Measurements from ENCODE around the gene P2RX5.

The P2RX5 gene

DNA sequence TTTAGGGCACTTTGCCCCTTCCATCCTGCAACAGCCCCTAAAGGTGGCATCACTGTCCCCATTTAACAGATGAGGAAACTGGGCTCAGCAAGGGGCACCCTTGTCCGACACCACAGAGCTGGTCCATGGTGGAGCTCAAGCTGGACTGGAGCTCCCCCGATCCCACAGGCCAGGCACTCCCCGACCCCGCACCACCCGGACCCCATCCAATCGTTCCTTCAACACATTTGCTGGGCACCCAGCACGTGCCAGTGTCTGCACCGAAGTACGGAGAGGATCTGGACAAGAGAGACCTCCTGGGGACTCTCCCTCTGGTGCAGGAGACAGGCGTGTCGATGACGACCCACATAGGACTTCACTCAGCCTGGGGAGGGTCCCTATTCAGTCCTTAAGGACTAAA, 13.9 kb downstream of the P2RX5 start:
- H3F3A ChIP-seq (ENCODE audit: insufficient read depth, low read length), result no peaks in the 10 kb centered on the region
- H3K27ac ChIP-seq (ENCODE audit: low read depth, low read length, poor library complexity, severe bottlenecking), result no peak overlapping the region
- peaks cover 13% of the 10 kb centered on the region; the same call in 1 of the 2 replicates for H3K36me3 ChIP-seq (ENCODE audit: insufficient read depth, low read length)
- H3K4me2 ChIP-seq (ENCODE audit: low read length), result no peak overlapping the region
- no peak overlapping the region for H3K4me3 ChIP-seq (ENCODE audit: low read depth, low read length, poor library complexity, severe bottlenecking)
- no peaks in the 10 kb centered on the region for H3K27me3 ChIP-seq (ENCODE audit: insufficient read depth, low read length)
- H4K20me1 ChIP-seq (ENCODE audit: insufficient read depth, low read length), result no peaks in the 10 kb centered on the region
- no peaks in the 10 kb centered on the region for H3K9me3 ChIP-seq (ENCODE audit: low read length)
- no peak overlapping the region for H2AFZ ChIP-seq (ENCODE audit: low read length)
- no peaks in the 10 kb centered on the region for H3K4me1 ChIP-seq (ENCODE audit: insufficient read depth, low read length, severe bottlenecking)
- no peaks in the 10 kb centered on the region for H3K9me2 ChIP-seq (ENCODE audit: low read depth, low read length)
- no peak for TF ChIP-seq EZH2 (IDR thresholded peaks at IDR 0.05; ENCODE audit: borderline replicate concordance, low read length)
- H3K79me2 ChIP-seq (ENCODE audit: insufficient read depth, low read length), result no peaks in the 10 kb centered on the region
- H3K9ac ChIP-seq (ENCODE audit: low read length), result no peak overlapping the region

DNA sequence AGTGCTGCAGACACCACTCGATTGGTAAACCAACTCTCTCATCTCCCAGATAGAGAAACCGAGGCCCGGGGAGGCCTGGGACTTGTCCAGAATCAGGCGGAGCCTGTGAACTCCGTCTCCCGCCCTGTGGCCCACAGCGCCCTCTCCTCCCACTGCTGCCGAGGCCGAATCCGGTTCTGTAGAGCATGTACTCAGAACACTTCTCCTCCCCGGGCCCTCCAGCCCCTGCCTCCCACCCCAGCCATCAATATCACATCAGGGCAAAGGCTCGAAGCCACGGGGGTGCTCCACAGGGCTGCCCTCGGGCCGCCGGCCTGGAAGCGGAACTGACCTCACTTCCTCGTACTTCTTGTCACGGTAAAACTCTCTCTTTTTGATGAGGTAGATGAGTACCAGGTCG, 14.4 kb downstream of the P2RX5 start:
- H3K9me2 ChIP-seq (ENCODE audit: low read depth, low read length), result no peaks in the 10 kb centered on the region
- no peak overlapping the region for H3K4me2 ChIP-seq (ENCODE audit: low read length)
- no peaks in the 10 kb centered on the region for H3K4me1 ChIP-seq (ENCODE audit: insufficient read depth, low read length, severe bottlenecking)
- H3K27me3 ChIP-seq (ENCODE audit: insufficient read depth, low read length), result no peaks in the 10 kb centered on the region
- no peak overlapping the region for H3K27ac ChIP-seq (ENCODE audit: low read depth, low read length, poor library complexity, severe bottlenecking)
- H4K20me1 ChIP-seq (ENCODE audit: insufficient read depth, low read length), result no peaks in the 10 kb centered on the region
- no peak overlapping the region for H3K9ac ChIP-seq (ENCODE audit: low read length)
- H3K4me3 ChIP-seq (ENCODE audit: low read depth, low read length, poor library complexity, severe bottlenecking), result no peak overlapping the region
- no peaks in the 10 kb centered on the region for H3K9me3 ChIP-seq (ENCODE audit: low read length)
- no peaks in the 10 kb centered on the region for H3F3A ChIP-seq (ENCODE audit: insufficient read depth, low read length)
- peaks cover 13% of the 10 kb centered on the region; the same call in 1 of the 2 replicates for H3K36me3 ChIP-seq (ENCODE audit: insufficient read depth, low read length)
- TF ChIP-seq, protein P1, sequence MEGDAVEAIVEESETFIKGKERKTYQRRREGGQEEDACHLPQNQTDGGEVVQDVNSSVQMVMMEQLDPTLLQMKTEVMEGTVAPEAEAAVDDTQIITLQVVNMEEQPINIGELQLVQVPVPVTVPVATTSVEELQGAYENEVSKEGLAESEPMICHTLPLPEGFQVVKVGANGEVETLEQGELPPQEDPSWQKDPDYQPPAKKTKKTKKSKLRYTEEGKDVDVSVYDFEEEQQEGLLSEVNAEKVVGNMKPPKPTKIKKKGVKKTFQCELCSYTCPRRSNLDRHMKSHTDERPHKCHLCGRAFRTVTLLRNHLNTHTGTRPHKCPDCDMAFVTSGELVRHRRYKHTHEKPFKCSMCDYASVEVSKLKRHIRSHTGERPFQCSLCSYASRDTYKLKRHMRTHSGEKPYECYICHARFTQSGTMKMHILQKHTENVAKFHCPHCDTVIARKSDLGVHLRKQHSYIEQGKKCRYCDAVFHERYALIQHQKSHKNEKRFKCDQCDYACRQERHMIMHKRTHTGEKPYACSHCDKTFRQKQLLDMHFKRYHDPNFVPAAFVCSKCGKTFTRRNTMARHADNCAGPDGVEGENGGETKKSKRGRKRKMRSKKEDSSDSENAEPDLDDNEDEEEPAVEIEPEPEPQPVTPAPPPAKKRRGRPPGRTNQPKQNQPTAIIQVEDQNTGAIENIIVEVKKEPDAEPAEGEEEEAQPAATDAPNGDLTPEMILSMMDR (IDR thresholded peaks at IDR 0.05; ENCODE audit: low read length), result no peak
- no peak for TF ChIP-seq EZH2 (IDR thresholded peaks at IDR 0.05; ENCODE audit: borderline replicate concordance, low read length)
- H2AFZ ChIP-seq (ENCODE audit: low read length), result no peak overlapping the region
- no peaks in the 10 kb centered on the region for H3K79me2 ChIP-seq (ENCODE audit: insufficient read depth, low read length)

DNA sequence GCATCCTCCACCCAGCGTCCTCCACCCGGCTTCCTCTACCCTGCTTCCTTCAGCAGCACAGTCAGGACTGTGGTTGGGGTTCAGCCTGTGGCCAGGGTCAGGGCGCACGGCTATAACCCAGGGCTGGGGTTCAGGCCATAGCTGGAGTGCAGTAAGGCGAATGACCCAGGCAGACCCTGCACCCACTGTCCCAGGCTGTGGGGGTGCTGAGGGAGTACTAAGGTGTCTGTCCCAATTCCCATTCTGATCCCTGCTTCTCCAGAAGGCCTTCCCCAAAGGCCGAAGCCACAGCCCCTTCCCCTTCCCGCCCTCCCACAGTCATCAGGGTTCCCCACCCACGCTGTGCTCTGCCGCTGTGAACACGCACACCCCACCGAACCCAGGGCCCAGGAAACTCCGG, 14.9 kb downstream of the P2RX5 start:
- H2AFZ ChIP-seq (ENCODE audit: low read length), result no peak overlapping the region
- H3F3A ChIP-seq (ENCODE audit: insufficient read depth, low read length), result no peaks in the 10 kb centered on the region

More for the DNA sequence above, 14.9 kb downstream of the P2RX5 start:
- H3K4me3 ChIP-seq (ENCODE audit: low read depth, low read length, poor library complexity, severe bottlenecking), result no peak overlapping the region
- H3K9me3 ChIP-seq (ENCODE audit: low read length), result no peaks in the 10 kb centered on the region
- H3K4me1 ChIP-seq (ENCODE audit: insufficient read depth, low read length, severe bottlenecking), result no peaks in the 10 kb centered on the region
- H3K9ac ChIP-seq (ENCODE audit: low read length), result no peak overlapping the region
- no peaks in the 10 kb centered on the region for H3K79me2 ChIP-seq (ENCODE audit: insufficient read depth, low read length)
- TF ChIP-seq, protein P1 (IDR thresholded peaks at IDR 0.05; ENCODE audit: low read length), result no peak
- TF ChIP-seq EZH2 (IDR thresholded peaks at IDR 0.05; ENCODE audit: borderline replicate concordance, low read length), result no peak
- H3K9me2 ChIP-seq (ENCODE audit: low read depth, low read length), result no peaks in the 10 kb centered on the region
- H4K20me1 ChIP-seq (ENCODE audit: insufficient read depth, low read length), result no peaks in the 10 kb centered on the region
- H3K27ac ChIP-seq (ENCODE audit: low read depth, low read length, poor library complexity, severe bottlenecking), result no peak overlapping the region
- H3K36me3 ChIP-seq (ENCODE audit: insufficient read depth, low read length), result peaks cover 17% of the 10 kb centered on the region; the same call in 1 of the 2 replicates
- no peak overlapping the region for H3K4me2 ChIP-seq (ENCODE audit: low read length)
- H3K27me3 ChIP-seq (ENCODE audit: insufficient read depth, low read length), result no peaks in the 10 kb centered on the region
